Heart left ventricle (tissue), 16 donors: ENCODE data around the gene ZFP28. TPM values are rescaled to one million over a fixed set of nuclear protein-coding genes. Genes with fewer than 3 reads are reported as not detected.

Experiments used
- ATAC-seq, 4 donors: fragments of 200-7000 bp; cut with Tn5 transposase; one replicate each; pipeline ENCODE4 v1.9.1; 2020 to 2022; ENCODE audit warnings: moderate library complexity in 4 of 4, mild to moderate bottlenecking in 3 of 4, moderate number of reproducible peaks in 1 of 4
- DNase-seq, 5 donors: peaks; one replicate each; pipeline ENCODE4 v3.0.0-alpha.2; 2020
- H3K27ac ChIP-seq, 12 donors: fragments of 200-600 bp; sonication (generic) in 4 of 12; one replicate each; pipeline versions ENCODE4 v1.5.0 to v1.8.0; 2016 to 2022; ENCODE audit warnings: mild to moderate bottlenecking in 2 of 12
- H3K27me3 ChIP-seq, 9 donors: fragments of 200-600 bp; sonication (generic) in 2 of 9; one replicate each; pipeline versions ENCODE4 v1.5.1 to v1.8.0; 2016 to 2022; ENCODE audit warnings: mild to moderate bottlenecking in 3 of 9
- H3K36me3 ChIP-seq, 9 donors: fragments of 200-600 bp; sonication (generic) in 2 of 9; one replicate each; pipeline versions ENCODE4 v1.5.0 to v1.8.0; 2018 to 2022; ENCODE audit warnings: mild to moderate bottlenecking in 2 of 9
- H3K4me1 ChIP-seq, 12 donors: fragments of 200-600 bp; sonication (generic) in 4 of 12; one replicate each; pipeline versions ENCODE4 v1.5.0 to v1.8.0; 2016 to 2022; ENCODE audit warnings: mild to moderate bottlenecking in 3 of 12
- H3K4me3 ChIP-seq, 12 donors: fragments of 200-600 bp; sonication (generic) in 4 of 12; one replicate each; pipeline versions ENCODE4 v1.5.0 to v1.8.0; 2017 to 2022; ENCODE audit warnings: mild to moderate bottlenecking in 9 of 12, moderate library complexity in 4 of 12
- H3K9me3 ChIP-seq, 12 donors: fragments of 200-600 bp; sonication (generic) in 4 of 12; one replicate each; pipeline versions ENCODE4 v1.5.0 to v1.8.0; 2016 to 2022; ENCODE audit warnings: mild to moderate bottlenecking in 1 of 12
- CTCF ChIP-seq, 12 donors: fragments of 200-600 bp; sonication (generic) in 4 of 12; IDR thresholded peaks; one replicate each; pipeline versions ENCODE4 v1.5.0 to v1.8.0; 2018 to 2022; ENCODE audit warnings: antibody characterized with exemption in 12 of 12, mild to moderate bottlenecking in 5 of 12
- POLR2A ChIP-seq, 2 donors: fragments of 450-650 bp; IDR thresholded peaks; one replicate each; pipeline ENCODE4 v1.6.1; 2017; ENCODE audit warnings: antibody characterized with exemption in 2 of 2, mild to moderate bottlenecking in 2 of 2, moderate library complexity in 2 of 2
- WGBS, 4 donors: extraction: QIAGEN DNeasy Blood & Tissue Kit in 2 of 4; methylation state at CpG; one replicate each; pipeline versions ENCODE4 v1.1.5 to v1.1.7; 2013 to 2018; 5-methylcytosine and 5-hydroxymethylcytosine counted together
- intact Hi-C, 10 donors: fragments of 100-400 bp; cut with DNase I; formaldehyde crosslinking; loops; one replicate each; pipeline versions ENCODE4 v1.11.1 to v1.14.2; 2022
- polyA plus RNA-seq, 2 donors: library from polyadenylated mRNA; stranded (reverse); fragments of 200-250 nt; gene quantifications; one replicate each; pipeline ENCODE4 v1.2.3, GENCODE V29; 2013
- total RNA-seq, 9 donors: library from RNA; depleted of rRNA in 2 of 9; stranded (reverse); fragments of >200 nt in 2 of 9; fragmentation: NEBNext Ultra II Directional in 3 of 9; extraction: Animal tissue kit (Norgen Biotek cat#: 25700) in 3 of 9; gene quantifications; one replicate each; pipeline versions ENCODE4 v1.1.0 to v1.2.4, GENCODE V29; 2016 to 2023
- donor health status: ischemic (EF 13 %, LVEDD 7.1; RV severe dilation, severe dysfunction).
- donor health status: healthy with polysubstance abuse.
- donor health status: DM: no; HTN: yes; CAD: no.
- donor health status: DM: no; HTN: no; CAD: no.
- donor health status: ischemic (EF 25% LVEDD 6.9; RV normal size, moderate dysfunction).
- donor health status: ischemic (EF 25% LVEDD 5.7; RV mildly dilated, moderate dysfunction).
- donor health status: healthy.
- donor health status: DM: yes; HTN: yes; CAD: no.
- donor health status: ischemic (EF 35%, LVEDD 5.7; RV mildly dilated, moderate dysfunction).
- donor health status: nonischemic (EF 11% LVEDD 7.7; RV severe dilation, severe dysfunction).
- donor health status: DM: yes; HTN: yes; CAD: no.
- donor health status: PGD.
- donor health status: ischemic (EF 29% LVEDD 5.4; RV normal size, mild dysfunction).
- donor health status: nonischemic (EF 23%, LVEDD 6.1; RV moderate dilation, normal function).

The ZFP28 gene
- total and polyA plus RNA-seq, 11 donors: 3.8 to 8.6 (median 5.4) TPM

DNA sequence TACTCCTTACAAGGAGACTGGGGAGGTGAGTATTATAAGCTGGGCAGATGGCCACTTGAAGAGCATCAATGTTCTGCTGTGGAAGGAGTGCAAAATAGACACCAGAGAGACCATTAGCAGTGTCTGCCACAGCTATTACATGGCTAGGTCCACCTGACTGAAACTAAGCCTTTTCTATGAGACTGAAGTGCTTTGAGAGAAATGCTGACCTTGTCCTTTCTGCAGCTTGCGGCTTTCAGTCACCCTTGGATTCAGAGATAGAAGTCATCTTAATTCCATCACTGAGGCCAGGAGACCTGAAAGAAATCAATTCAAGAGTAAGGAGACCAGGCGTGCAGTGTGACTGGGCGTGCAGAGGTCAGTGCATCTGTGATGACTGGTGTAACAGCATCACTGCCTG lies 1.3 kb upstream of the ZFP28 start:
- TF ChIP-seq POLR2A (IDR thresholded peaks at IDR 0.05) (no peak), CTCF (IDR thresholded peaks at IDR 0.05) (no peak)
- peak overlapping the region in 8 of 12 donors; percentile 67 to 94 (median 86) for H3K4me3 ChIP-seq

GRCh38 chr19:56538254-56538760 lies 441 bp upstream of the ZFP28 start:
- H3K27me3 ChIP-seq: no peaks in the 10 kb centered on the region
- H3K4me1 ChIP-seq: peaks cover 0 to 20% (median 10%) of the 10 kb centered on the region in 12 donors
- TF ChIP-seq CTCF (IDR thresholded peaks at IDR 0.05) (no peak), POLR2A (IDR thresholded peaks at IDR 0.05) (peak in 1 of 2 donors; percentile 49)
- 1% methylated on average over 15 to 46 of the region's 46 CpGs for WGBS, 4 donors
- H3K4me3 ChIP-seq: peak overlapping the region; percentile 52 to 94 (median 82)
- intact Hi-C loops: loop anchor here in 6 of 10 donors (1.0 to 10.0 kb wide), 8 partner anchors 28 to 146 kb away; partner anchors contain the start of genes ZNF470 (in 2 of the 6), ZNF582 (in 2 of the 6), ZNF583 (in 2 of the 6) and ZNF667 (in 1 of the 6)
- H3K9me3 ChIP-seq: peaks cover 0 to 73% (median 26%) of the 10 kb centered on the region in 12 donors
- peak; percentile 93 to 96 (median 94) for DNase-seq
- H3K27ac ChIP-seq: peak overlapping the region; percentile 88 to 98 (median 96)
- peak; percentile 98 to 99 (median 98) for ATAC-seq
- H3K36me3 ChIP-seq: peaks cover 0 to 39% (median 14%) of the 10 kb centered on the region in 9 donors

More for the DNA sequence above, 1.3 kb upstream of the ZFP28 start:
- ATAC-seq (no peak), DNase-seq (no peak)
- peaks cover 0 to 33% (median 13%) of the 10 kb centered on the region in 9 donors for H3K36me3 ChIP-seq
- H3K9me3 ChIP-seq: peaks cover 0 to 73% (median 33%) of the 10 kb centered on the region in 12 donors
- intact Hi-C loops: loop anchor here in 2 of 10 donors (5.0 to 10.0 kb wide), 2 partner anchors 60 to 133 kb away; partner anchors contain the start of genes ZNF583 (in 1 of the 2) and ZNF667 (in 1 of the 2)
- no peaks in the 10 kb centered on the region for H3K27me3 ChIP-seq
- H3K27ac ChIP-seq: peak overlapping the region in 1 of 12 donors; percentile 98
- 85 to 96% (median 88%) methylated on average over 2 to 3 of the region's 3 CpGs for WGBS, 4 donors
- H3K4me1 ChIP-seq: peaks cover 0 to 20% (median 10%) of the 10 kb centered on the region in 12 donors

- Histone ChIP-seq H3K27me3 (no peaks in the 10 kb centered on the region), H3K9me3 (peaks cover 0 to 84% (median 37%) of the 10 kb centered on the region in 12 donors), H3K4me3 (no peak overlapping the region), H3K36me3 (peaks cover 0 to 85% (median 30%) of the 10 kb centered on the region in 9 donors), H3K27ac (no peak overlapping the region), H3K4me1 (peaks cover 0 to 15% (median 8%) of the 10 kb centered on the region in 12 donors)
- DNase-seq: no peak
- TF ChIP-seq POLR2A (IDR thresholded peaks at IDR 0.05) (no peak), CTCF (IDR thresholded peaks at IDR 0.05) (no peak)
- no peak for ATAC-seq
- WGBS, 4 donors: 93 to 100% (median 95%) methylated on average over 2 of the region's 2 CpGs
- intact Hi-C loops: no loop called here
These were observed 5.0 kb downstream of the ZFP28 start for GRCh38 chr19:56543776-56544175.

GRCh38 chr19:56547535-56547934 lies 8.8 kb downstream of the ZFP28 start:
- DNase-seq (no peak), ATAC-seq (no peak)
- Histone ChIP-seq H3K36me3 (peaks cover 11 to 97% (median 52%) of the 10 kb centered on the region in 9 donors), H3K27me3 (no peaks in the 10 kb centered on the region), H3K4me3 (no peak overlapping the region), H3K27ac (no peak overlapping the region), H3K9me3 (peaks cover 0 to 100% (median 65%) of the 10 kb centered on the region in 12 donors), H3K4me1 (no peaks in the 10 kb centered on the region)
- intact Hi-C loops: no loop called here
- WGBS, 4 donors: 53 to 66% (median 58%) methylated on average over 6 of the region's 6 CpGs
- TF ChIP-seq CTCF (IDR thresholded peaks at IDR 0.05) (peak in 4 of 12 donors; percentile 9 to 35 (median 16)), POLR2A (IDR thresholded peaks at IDR 0.05) (no peak)
